HCT116 (cell line): Measurements from ENCODE around the gene KCND3.

ENCODE experiments used
- CEBPB ChIP-seq: IDR thresholded peaks from 2 replicates; pipeline ENCODE4 v1.6.1; 2012; ENCODE audit warnings: low read depth
- CTCF ChIP-seq, 3 experiments: fragments of 200-600 bp in 1 of 3; sonication (generic) in 1 of 3; IDR thresholded peaks in 2 of 3; conservative IDR thresholded peaks in 1 of 3; 2 replicates each; pipeline ENCODE4 v1.5.1; 2012 to 2017; ENCODE audit warnings: low read depth in 2 of 3, low read length in 2 of 3, antibody characterized with exemption in 1 of 3, borderline replicate concordance in 1 of 3, control low read depth in 1 of 3, mild to moderate bottlenecking in 1 of 3, mixed read lengths in 1 of 3, mixed run types in 1 of 3, moderate library complexity in 1 of 3; ENCODE audit not compliant: insufficient read depth in 1 of 3
- POLR2A ChIP-seq: IDR thresholded peaks from 2 replicates; pipeline ENCODE4 v1.7.0; 2011; ENCODE audit warnings: borderline replicate concordance; ENCODE audit not compliant: insufficient read depth, insufficient read length; ENCODE audit errors: extremely low read depth
- POLR2AphosphoS5 ChIP-seq: IDR thresholded peaks from 2 replicates; pipeline ENCODE4 v1.6.1; 2011; ENCODE audit warnings: mild to moderate bottlenecking, low read depth, low read length, moderate library complexity
- REST ChIP-seq: IDR thresholded peaks from 2 replicates; pipeline ENCODE4 v1.6.1; 2012; ENCODE audit warnings: low read depth
- ZFX ChIP-seq: fragments of 450-650 bp; IDR thresholded peaks from 2 replicates; pipeline ENCODE4 v1.6.1; 2017
- ZNF274 ChIP-seq: fragments of 200-500 bp; sonication (Bioruptor generic); IDR thresholded peaks from 2 replicates; pipeline ENCODE4 v1.6.1; 2014; ENCODE audit warnings: mild to moderate bottlenecking, low read depth, low read length, inconsistent platforms

GRCh38 chr1:111725192-111725591 is 264.3 kb downstream of the KCND3 start:
- TF ChIP-seq CTCF (IDR thresholded peaks at IDR 0.05 in 2 of 3, conservative IDR thresholded peaks at IDR 0.05 in 1 of 3; ENCODE audit: borderline replicate concordance in 1 of 3, insufficient read depth in 1 of 3, low read depth in 2 of 3, low read length in 2 of 3) (no peak), POLR2A (no peak), CEBPB (no peak), REST (no peak), ZFX (no peak), ZNF274 (no peak), POLR2AphosphoS5 (no peak)
